ENCODE measurements around the gene SLC16A9.
"Not testable (repeated sequence)": the region's sequence is repeated elsewhere in the genome, so short reads cannot be mapped to it uniquely, and the experiment has no call there.

SLC16A9 gene

GRCh38 chr10:59709395-59710125 is at the start of gene SLC16A9:
Gene SLC16A9 (minus strand): TSS chr10:59709850. CDS start chr10:59684291, 25,559 bp downstream.
- no peak for DNase-seq (ENCODE audit: low read depth in 2 of 2)

DNA sequence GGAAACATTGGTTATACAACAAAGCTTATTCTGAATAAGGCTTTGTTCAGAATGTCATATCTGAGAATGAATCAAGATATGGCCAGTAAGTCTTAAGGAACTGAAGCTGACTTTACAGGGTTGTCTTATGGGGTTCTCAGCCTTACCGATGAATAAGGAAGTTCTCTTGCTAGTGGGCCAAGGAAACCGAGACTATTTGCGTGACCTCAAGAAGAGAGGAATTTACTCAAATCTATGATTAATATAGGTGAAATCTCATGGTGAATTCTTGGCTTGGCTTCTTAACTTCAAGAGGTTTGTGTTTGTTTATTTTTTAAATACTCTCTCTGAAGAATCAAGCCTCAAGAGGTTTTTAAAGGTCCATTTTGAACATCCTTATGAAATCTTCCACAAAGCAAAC is 48.3 kb upstream of the SLC16A9 start:
- no peak for DNase-seq (ENCODE audit: low read depth in 2 of 2)

DNA sequence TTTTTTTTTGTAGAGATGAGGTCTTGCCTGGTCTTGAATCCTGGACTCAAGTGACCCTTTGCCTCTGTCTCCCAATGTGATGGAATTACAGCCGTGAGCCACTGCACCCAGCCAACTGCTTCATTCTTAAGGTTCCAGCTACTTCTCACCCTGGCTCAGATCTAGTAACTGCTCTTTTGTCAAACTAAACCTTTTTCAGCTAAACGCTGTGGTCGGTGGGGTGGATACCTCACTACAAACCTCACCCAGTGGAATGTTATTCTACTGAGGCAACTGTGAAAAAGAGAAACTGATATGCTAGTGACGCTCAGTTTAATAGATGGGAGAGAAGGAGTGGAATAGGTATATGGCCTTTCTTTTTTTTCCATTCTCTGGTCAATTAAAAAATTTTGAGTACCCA is 45.3 kb upstream of the SLC16A9 start:
- DNase-seq (ENCODE audit: low read depth in 2 of 2): no peak

GRCh38 chr10:59753267-59753666 is 43.6 kb upstream of the SLC16A9 start, which contains the start of gene MRLN:
Gene MRLN (minus strand): TSS chr10:59753455.
- DNase-seq (ENCODE audit: low read depth in 2 of 2): no peak

- no peak for DNase-seq (ENCODE audit: low read depth in 2 of 2)
These were observed 42.8 kb upstream of the SLC16A9 start for GRCh38 chr10:59752278-59752940.

DNA sequence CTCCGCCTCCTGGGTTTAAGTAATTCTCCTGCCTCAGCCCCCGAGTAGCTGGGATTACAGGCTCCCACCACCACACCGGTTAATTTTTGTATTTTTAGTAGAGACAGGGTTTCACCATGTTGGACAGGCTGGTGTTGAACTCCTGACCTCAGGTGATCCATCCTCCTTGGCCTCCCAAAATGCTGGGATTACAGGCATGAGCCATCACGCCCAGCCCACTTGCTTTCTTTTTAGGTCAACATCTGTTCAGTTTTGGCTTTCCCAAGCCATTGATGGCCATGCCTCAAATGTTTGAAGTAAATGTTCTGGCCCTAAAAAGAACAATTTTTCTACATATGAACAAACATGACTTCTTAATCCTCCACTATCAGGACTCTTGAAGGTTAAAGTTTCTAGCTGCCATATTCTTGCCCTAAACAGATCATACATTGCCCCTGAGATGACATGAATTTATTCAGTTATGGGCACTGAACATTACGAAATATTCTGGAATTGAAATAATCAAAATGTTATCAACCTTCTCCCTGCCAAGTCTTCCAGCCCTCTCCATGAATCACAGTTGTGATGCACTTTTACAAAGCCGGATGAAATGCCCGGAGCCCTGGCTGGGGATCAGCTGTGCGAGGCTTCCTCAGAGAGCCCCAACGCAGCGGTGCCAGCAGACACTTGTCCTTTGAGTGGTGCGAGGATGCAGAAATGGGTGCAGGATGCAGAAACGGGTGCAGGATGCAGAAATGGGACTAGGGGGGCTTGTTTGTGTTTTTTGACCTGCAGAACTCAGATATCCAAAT is 40.7 kb upstream of the SLC16A9 start:
- DNase-seq (ENCODE audit: low read depth in 2 of 2): no peak

DNA sequence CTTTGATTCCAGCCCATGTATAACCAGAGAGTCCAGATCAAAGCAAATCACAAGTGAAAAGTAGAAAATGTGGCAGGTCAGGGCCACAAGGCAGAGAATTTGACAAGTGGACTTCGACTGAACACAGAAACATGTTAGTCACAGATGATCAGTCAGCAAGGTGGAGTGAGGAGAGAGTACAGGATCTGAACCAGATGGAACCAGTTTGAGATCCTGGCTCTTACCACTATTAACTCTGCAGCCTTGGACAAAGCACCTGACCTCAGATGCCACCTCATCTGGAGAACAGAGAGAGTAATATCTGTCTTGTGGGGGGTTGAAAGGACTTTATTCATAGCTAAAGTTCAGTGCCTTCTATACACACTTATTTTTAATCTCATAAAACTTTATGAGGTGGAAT is 39.2 kb upstream of the SLC16A9 start:
- DNase-seq (ENCODE audit: low read depth in 2 of 2): no peak

- DNase-seq (ENCODE audit: low read depth in 2 of 2): no peak
These were observed 35.6 kb upstream of the SLC16A9 start for GRCh38 chr10:59745163-59745650.

DNA sequence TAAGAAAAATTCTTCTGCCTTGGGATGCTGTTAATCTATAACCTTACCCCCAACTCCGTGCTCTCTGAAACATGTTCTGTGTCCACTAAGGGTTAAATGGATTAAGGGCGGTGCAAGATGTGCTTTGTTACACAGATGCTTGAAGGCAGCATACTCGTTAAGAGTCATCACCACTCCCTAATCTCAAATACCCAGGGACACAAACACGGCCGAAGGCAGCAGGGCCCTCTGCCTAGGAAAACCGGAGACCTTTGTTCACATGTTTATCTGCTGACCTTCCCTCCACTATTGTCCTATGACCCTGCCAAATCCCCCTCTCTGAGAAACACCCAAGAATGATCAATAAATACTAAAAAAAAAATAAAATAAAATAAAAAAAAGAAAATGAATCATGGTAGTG is 35.1 kb upstream of the SLC16A9 start:
- DNase-seq (ENCODE audit: low read depth in 2 of 2): not testable (repeated sequence)

GRCh38 chr10:59744156-59744555 is 34.5 kb upstream of the SLC16A9 start:
- DNase-seq (ENCODE audit: low read depth in 2 of 2): not testable (repeated sequence)

DNA sequence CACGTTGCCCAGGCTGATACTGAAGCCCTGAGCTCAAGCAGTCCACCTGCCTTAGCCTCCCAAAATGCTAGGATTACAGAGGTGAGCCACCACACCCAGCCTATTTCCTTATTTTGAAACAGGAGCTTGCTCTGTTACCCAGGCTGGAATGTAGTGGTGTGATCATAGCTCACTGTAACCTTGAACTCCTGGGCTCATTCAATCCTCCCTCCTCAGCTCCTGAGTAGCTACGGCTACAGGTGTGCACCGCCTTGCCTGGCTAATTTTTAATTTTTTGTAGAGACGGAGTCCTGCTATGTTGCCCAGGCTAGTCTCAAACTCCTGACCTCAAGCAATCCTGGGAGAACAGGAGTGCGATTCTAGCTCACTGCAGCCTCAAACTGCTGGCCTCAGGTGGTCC is 31.9 kb upstream of the SLC16A9 start:
- DNase-seq (ENCODE audit: low read depth in 2 of 2): no peak

DNA sequence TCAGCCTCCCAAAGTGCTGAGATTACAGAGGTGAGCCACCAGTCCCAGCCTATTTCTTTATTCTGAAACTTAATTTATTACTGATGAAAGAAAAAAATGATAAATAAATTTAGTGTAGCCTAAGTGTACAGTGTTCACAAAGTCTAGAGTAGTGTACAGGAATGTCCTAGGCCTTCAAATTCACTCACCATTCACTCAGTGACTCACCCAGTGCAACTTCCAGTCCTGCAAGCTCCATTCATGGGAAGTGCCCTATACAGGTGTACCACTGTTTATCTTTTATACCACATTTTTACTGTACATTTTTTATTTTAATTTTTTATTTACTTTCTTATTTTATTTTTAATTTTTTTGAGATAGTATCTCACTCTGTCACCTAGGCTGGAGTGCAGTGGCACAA is 31.4 kb upstream of the SLC16A9 start:
- no peak for DNase-seq (ENCODE audit: low read depth in 2 of 2)

DNA sequence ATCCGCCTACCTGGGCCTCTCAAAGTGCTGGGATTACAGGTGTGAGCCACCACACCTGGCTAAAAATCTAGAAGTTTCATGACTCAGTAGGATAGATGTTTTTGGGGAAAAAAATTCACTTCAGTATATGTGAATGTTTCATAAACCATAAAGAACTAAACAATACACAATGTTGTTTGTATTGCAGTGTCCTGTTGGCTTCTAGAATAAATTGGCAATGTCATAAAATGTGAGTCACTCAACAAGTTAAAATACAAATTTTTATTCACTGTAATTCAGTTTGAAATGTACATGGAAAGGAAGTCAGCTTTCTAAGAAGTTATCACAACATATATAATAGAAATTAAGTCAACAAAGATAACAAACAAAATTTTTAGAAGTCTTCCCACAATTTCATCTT is 27.1 kb upstream of the SLC16A9 start:
- DNase-seq (ENCODE audit: low read depth in 2 of 2): no peak

DNA sequence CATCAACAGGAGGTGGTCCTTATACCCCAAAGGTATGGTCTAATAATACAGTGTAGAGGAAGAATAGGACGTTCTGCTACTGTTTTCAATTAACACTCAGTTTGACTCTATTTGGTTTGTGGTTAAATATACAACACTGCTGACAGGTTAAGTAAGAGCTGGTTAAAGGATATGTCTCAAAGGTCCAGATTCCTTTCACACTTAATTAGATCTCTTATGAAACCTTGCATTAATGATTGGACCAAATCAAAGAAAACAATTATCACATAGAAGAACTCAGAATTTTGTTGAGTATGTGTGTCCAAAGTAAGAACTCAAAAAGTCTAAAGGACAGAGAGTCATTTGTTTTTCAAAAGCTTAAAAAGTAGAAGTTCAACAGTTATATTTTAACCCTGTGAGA is 25.6 kb upstream of the SLC16A9 start:
- DNase-seq (ENCODE audit: low read depth in 2 of 2): no peak

DNA sequence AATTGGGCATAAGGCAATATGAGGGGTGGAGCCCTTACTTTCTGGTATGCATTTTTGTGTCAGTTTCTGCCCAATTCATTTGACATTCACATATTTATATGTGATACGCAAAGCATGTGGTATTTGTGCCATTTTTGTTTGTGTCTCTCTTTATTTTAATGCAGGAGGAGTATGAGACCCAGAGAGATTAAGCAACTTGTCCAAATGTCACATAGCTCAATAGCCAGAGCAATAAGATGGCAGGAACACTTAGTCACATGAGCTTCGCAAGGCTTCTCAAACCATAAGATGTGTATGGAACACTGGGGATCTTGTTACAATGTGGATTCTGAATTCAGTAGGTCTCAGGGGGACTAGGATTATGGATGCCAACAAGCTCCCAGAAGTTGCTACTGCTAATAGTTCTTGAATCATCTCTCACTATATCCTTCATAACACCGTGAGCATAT is 24.4 kb upstream of the SLC16A9 start:
- no peak for DNase-seq (ENCODE audit: low read depth in 2 of 2)

GRCh38 chr10:59733321-59734013 is 23.8 kb upstream of the SLC16A9 start:
- DNase-seq (ENCODE audit: low read depth in 2 of 2): not testable (repeated sequence)

GRCh38 chr10:59732849-59733248 is 23.2 kb upstream of the SLC16A9 start:
- not testable (repeated sequence) for DNase-seq (ENCODE audit: low read depth in 2 of 2)

DNA sequence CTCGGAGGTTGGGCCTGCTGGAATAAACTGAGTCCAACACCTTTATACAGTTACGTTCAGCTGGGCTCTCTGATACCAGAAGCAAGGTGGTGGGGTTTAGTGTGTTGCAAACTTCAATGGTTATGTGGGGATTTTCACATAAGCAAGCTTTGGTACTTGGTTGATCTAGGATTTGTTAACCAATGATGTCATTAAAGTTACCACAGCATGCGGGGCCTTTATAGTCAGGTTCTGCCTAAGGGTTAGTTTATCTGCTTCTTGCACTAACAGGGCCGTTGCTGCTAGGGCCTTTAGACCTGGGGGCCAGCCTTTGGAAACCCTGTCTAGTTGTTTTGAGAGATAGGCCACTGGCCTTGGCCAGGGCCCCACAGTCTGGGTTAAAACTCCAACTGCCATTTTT is 19.5 kb upstream of the SLC16A9 start:
- DNase-seq (ENCODE audit: low read depth in 2 of 2): not testable (repeated sequence)

GRCh38 chr10:59724098-59724938 is 14.7 kb upstream of the SLC16A9 start:
- no peak for DNase-seq (ENCODE audit: low read depth in 2 of 2)

- no peak for DNase-seq (ENCODE audit: low read depth in 2 of 2)
These were observed 10.7 kb upstream of the SLC16A9 start for GRCh38 chr10:59720377-59720776.

GRCh38 chr10:59719374-59719773 is 9.7 kb upstream of the SLC16A9 start:
- no peak for DNase-seq (ENCODE audit: low read depth in 2 of 2)

Measured in activated CD8-positive, alpha-beta memory T cell treated with anti-CD3 and anti-CD28 coated beads for 4 hours (primary cell).